DOHH2 (cell line): ENCODE measurements around the gene RPS14.

ENCODE experiments used
- H3F3A ChIP-seq: fragments of 200-600 bp; sonication (generic), shearing (Covaris generic); 2 replicates; pipeline ENCODE4 v1.6.0; 2016; ENCODE audit warnings: antibody characterized with exemption, mild to moderate bottlenecking; ENCODE audit not compliant: control insufficient read depth, insufficient read depth
- H3K27ac ChIP-seq: fragments of 200-600 bp; sonication (generic); 2 replicates; pipeline ENCODE4 v1.5.1; 2014; ENCODE audit warnings: low read depth, mild to moderate bottlenecking, low read length, moderate library complexity
- H3K27me3 ChIP-seq: fragments of 200-600 bp; sonication (generic); 2 replicates; pipeline ENCODE4 v1.6.1; 2014; ENCODE audit warnings: mild to moderate bottlenecking, low read length, mixed read lengths; ENCODE audit not compliant: control insufficient read depth
- H3K36me3 ChIP-seq: fragments of 200-600 bp; sonication (generic); 2 replicates; pipeline ENCODE4 v1.6.1; 2014; ENCODE audit warnings: mild to moderate bottlenecking, low read length, moderate library complexity, mixed read lengths; ENCODE audit not compliant: control insufficient read depth
- H3K4me1 ChIP-seq: fragments of 200-600 bp; sonication (generic); 2 replicates; pipeline ENCODE4 v1.6.1; 2014; ENCODE audit warnings: mild to moderate bottlenecking, low read length, mixed read lengths; ENCODE audit not compliant: control insufficient read depth
- H3K4me2 ChIP-seq: fragments of 200-600 bp; sonication (generic); 2 replicates; pipeline ENCODE4 v1.6.0; 2014; ENCODE audit warnings: mild to moderate bottlenecking, low read length, moderate library complexity
- H3K4me3 ChIP-seq: fragments of 200-600 bp; sonication (generic); 2 replicates; pipeline ENCODE4 v1.5.1; 2014; ENCODE audit warnings: mild to moderate bottlenecking, low read length, mixed read lengths
- H3K79me2 ChIP-seq: fragments of 200-600 bp; sonication (generic); 2 replicates; pipeline ENCODE4 v1.6.1; 2014; ENCODE audit warnings: mild to moderate bottlenecking, low read length, mixed read lengths; ENCODE audit not compliant: control insufficient read depth
- H3K9me2 ChIP-seq: fragments of 200-600 bp; sonication (generic); replicated peaks from 2 replicates; pipeline ENCODE4 v1.6.1; 2014; ENCODE audit warnings: mild to moderate bottlenecking, low read length, mixed read lengths; ENCODE audit not compliant: control insufficient read depth
- H3K9me3 ChIP-seq: fragments of 200-600 bp; sonication (generic); 2 replicates; pipeline ENCODE4 v1.6.1; 2014; ENCODE audit warnings: antibody characterized with exemption, low read length, mixed read lengths; ENCODE audit not compliant: control insufficient read depth, insufficient read depth
- H4K20me1 ChIP-seq: fragments of 200-600 bp; sonication (generic); 2 replicates; pipeline ENCODE4 v1.6.0; 2014; ENCODE audit warnings: low read depth, mild to moderate bottlenecking, antibody characterized with exemption, low read length, moderate library complexity; ENCODE audit not compliant: control insufficient read depth, insufficient read depth
- EZH2phosphoT487 ChIP-seq: fragments of 200-600 bp; sonication (generic); IDR thresholded peaks from 2 replicates; pipeline ENCODE4 v1.6.1; 2017; ENCODE audit warnings: borderline replicate concordance, mild to moderate bottlenecking, antibody characterized with exemption, low read length, moderate library complexity, mixed read lengths
- TF ChIP-seq, protein P1 (sequence below): fragments of 200-600 bp; sonication (generic); IDR thresholded peaks from one replicate; pipeline ENCODE4 v1.5.1; 2014; ENCODE audit warnings: antibody characterized with exemption, mild to moderate bottlenecking, low read depth, low read length; ENCODE audit not compliant: poor library complexity, severe bottlenecking

Gene RPS14

DNA sequence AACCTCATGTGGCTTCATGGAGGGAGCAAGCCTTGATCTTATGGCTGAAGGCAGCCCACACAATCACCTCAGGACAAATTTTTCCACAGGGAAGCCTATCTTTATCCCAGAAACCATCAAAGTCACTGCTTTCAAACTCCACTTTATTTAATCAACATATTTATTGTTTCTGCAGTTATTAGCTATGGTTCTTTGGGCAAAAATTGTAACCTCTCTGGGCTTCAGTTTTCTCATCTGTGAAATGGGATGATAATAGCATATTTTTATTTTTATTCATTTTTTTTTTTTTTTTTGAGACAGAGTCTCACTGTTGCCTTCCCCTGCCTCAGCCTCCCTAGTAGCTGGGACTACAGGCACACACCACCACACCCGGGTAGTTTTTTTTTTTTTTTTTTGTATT is 2.1 kb upstream of the RPS14 start:
- Histone ChIP-seq H3K4me2 (no peak overlapping the region), H3K79me2 (peaks cover 31% of the 10 kb centered on the region), H3K4me3 (no peak overlapping the region), H3K9me2 (no peaks in the 10 kb centered on the region), H3K27ac (no peak overlapping the region), H3K4me1 (peaks cover 53% of the 10 kb centered on the region), H3K27me3 (no peaks in the 10 kb centered on the region), H4K20me1 (peaks cover 26% of the 10 kb centered on the region), H3F3A (peaks cover 35% of the 10 kb centered on the region), H3K36me3 (peaks cover 29% of the 10 kb centered on the region), H3K9me3 (no peaks in the 10 kb centered on the region)
- TF ChIP-seq, protein P1, sequence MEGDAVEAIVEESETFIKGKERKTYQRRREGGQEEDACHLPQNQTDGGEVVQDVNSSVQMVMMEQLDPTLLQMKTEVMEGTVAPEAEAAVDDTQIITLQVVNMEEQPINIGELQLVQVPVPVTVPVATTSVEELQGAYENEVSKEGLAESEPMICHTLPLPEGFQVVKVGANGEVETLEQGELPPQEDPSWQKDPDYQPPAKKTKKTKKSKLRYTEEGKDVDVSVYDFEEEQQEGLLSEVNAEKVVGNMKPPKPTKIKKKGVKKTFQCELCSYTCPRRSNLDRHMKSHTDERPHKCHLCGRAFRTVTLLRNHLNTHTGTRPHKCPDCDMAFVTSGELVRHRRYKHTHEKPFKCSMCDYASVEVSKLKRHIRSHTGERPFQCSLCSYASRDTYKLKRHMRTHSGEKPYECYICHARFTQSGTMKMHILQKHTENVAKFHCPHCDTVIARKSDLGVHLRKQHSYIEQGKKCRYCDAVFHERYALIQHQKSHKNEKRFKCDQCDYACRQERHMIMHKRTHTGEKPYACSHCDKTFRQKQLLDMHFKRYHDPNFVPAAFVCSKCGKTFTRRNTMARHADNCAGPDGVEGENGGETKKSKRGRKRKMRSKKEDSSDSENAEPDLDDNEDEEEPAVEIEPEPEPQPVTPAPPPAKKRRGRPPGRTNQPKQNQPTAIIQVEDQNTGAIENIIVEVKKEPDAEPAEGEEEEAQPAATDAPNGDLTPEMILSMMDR, result no peak
- no peak for TF ChIP-seq EZH2phosphoT487

DNA sequence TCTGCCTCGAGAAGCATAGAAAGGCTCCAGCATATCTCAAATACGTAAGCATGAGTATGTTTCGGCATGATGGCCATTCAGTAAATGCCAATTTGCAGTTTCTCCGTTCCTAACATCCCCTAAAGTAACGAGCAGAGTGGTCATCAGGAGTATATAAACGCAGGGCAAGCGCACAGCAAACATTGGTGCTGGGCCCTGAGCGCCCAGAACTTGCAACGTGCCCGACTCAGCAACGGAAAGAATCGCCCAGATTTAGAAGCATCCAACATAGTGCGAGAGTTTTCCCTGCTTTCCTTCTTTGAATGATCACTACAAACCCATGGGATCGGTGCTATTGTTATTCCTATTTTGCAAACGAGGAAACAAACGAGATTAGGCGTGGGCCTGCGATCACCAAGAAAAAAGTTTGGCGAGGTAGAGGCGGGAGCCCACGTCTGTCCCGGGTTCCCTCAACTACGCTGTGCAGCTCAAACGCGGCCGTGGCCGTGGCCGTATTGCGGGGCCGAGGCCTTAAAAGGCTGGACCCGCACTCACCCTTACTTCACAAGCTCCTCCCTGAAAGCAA is 505 bp downstream of the RPS14 start:
- TF ChIP-seq, protein P1, result no peak
- no peak for TF ChIP-seq EZH2phosphoT487
- no peaks in the 10 kb centered on the region for H3K9me2 ChIP-seq
- no peaks in the 10 kb centered on the region for H3K27me3 ChIP-seq
- H4K20me1 ChIP-seq, result peaks cover 33% of the 10 kb centered on the region
- peak overlapping the region; percentile 92 for H3K4me2 ChIP-seq
- H3K36me3 ChIP-seq, result peaks cover 55% of the 10 kb centered on the region
- no peaks in the 10 kb centered on the region for H3K9me3 ChIP-seq
- peaks cover 35% of the 10 kb centered on the region for H3K79me2 ChIP-seq
- peak overlapping the region; percentile 83 for H3K27ac ChIP-seq
- H3K4me3 ChIP-seq, result peak overlapping the region; percentile 89
- H3K4me1 ChIP-seq, result peaks cover 36% of the 10 kb centered on the region
- peaks cover 46% of the 10 kb centered on the region for H3F3A ChIP-seq

DNA sequence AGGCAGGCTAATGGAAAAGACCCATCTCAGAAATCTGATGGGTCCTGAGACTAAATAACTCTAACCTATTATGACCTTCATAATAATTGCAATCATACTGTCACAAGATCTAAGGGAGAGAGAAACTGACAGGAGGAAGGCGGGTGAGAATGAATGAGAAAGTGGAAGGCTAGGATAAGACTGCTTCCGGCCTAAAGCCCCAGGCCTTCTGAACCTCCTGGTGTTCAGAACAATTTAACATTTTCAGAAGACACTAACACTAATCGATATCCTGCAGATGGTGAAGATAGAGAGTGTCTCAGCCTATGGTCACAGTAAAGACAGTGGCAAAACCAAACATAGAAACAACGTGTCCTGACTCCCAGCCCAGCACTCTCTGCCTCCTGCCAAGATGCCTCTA is 1.2 kb downstream of the RPS14 start:
- H3K9me3 ChIP-seq, result no peaks in the 10 kb centered on the region
- H3K9me2 ChIP-seq, result no peaks in the 10 kb centered on the region
- H3F3A ChIP-seq, result peaks cover 53% of the 10 kb centered on the region
- H3K27ac ChIP-seq, result peak overlapping the region; percentile 83
- peak overlapping the region; percentile 92 for H3K4me2 ChIP-seq
- peak overlapping the region; percentile 89 for H3K4me3 ChIP-seq
- H3K36me3 ChIP-seq, result peaks cover 62% of the 10 kb centered on the region
- H3K4me1 ChIP-seq, result peaks cover 29% of the 10 kb centered on the region
- peaks cover 35% of the 10 kb centered on the region for H3K79me2 ChIP-seq
- H3K27me3 ChIP-seq, result no peaks in the 10 kb centered on the region
- no peak for TF ChIP-seq EZH2phosphoT487
- TF ChIP-seq, protein P1, result no peak
- peaks cover 33% of the 10 kb centered on the region for H4K20me1 ChIP-seq

DNA sequence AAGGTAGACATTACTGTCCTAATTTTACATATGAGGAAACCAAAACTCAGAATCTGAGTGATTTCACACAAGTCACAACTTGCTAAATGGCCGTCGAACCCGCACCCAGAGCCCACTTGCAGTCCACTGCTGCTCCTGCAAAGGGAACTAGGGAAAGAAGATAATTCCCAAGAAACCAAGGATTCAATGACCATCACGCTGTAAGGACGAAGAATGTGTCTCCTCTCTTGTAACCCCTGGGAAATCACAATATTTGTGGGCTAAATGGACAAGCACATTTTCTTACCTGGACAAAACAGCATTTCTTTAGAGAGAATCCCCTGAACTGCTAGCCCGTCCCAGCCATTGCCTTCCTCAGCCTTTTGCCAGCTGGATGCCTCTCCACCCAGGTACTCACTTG is 2.4 kb downstream of the RPS14 start:
- Histone ChIP-seq H3K4me2 (peak overlapping the region; percentile 92), H3K27me3 (no peaks in the 10 kb centered on the region), H3K79me2 (peaks cover 35% of the 10 kb centered on the region), H3K27ac (peak overlapping the region; percentile 83), H3K9me3 (no peaks in the 10 kb centered on the region), H3F3A (peaks cover 64% of the 10 kb centered on the region), H3K4me3 (peak overlapping the region; percentile 89), H4K20me1 (peaks cover 33% of the 10 kb centered on the region), H3K36me3 (peaks cover 69% of the 10 kb centered on the region), H3K4me1 (peaks cover 25% of the 10 kb centered on the region), H3K9me2 (no peaks in the 10 kb centered on the region)
- TF ChIP-seq EZH2phosphoT487, result no peak
- TF ChIP-seq, protein P1, result no peak
